Neural progenitor cell (in vitro differentiated cells): ENCODE measurements around the gene MYL2. TPM values are rescaled to one million over a fixed set of nuclear protein-coding genes. Genes with fewer than 3 reads are reported as not detected.

Source experiments
- DNase-seq: peaks from one replicate; pipeline ENCODE4 v3.0.0-alpha.2; 2016; ENCODE audit warnings: low spot score
- H2AFZ ChIP-seq: fragments of 200-600 bp; sonication (generic); replicated peaks from 2 replicates; pipeline ENCODE4 v1.6.1; 2016; ENCODE audit warnings: antibody characterized with exemption
- H3F3A ChIP-seq: fragments of 200-600 bp; sonication (generic); 2 replicates; pipeline ENCODE4 v1.6.1; 2016; ENCODE audit warnings: antibody characterized with exemption, low read depth
- H3K27ac ChIP-seq: fragments of 200-600 bp; sonication (generic); 2 replicates; pipeline ENCODE4 v1.5.1; 2016; ENCODE audit warnings: mild to moderate bottlenecking
- H3K27me3 ChIP-seq: fragments of 200-600 bp; sonication (generic); 2 replicates; pipeline ENCODE4 v1.6.1; 2016; ENCODE audit warnings: mild to moderate bottlenecking, moderate library complexity
- H3K36me3 ChIP-seq: fragments of 200-600 bp; sonication (generic); 2 replicates; pipeline ENCODE4 v1.5.1; 2016
- H3K4me1 ChIP-seq: fragments of 200-600 bp; sonication (generic); 2 replicates; pipeline ENCODE4 v1.6.1; 2016; ENCODE audit warnings: mixed run types
- H3K4me2 ChIP-seq: fragments of 200-600 bp; sonication (generic); 2 replicates; pipeline ENCODE4 v1.6.1; 2016
- H3K4me3 ChIP-seq: fragments of 200-600 bp; sonication (generic); 2 replicates; pipeline ENCODE4 v1.5.1; 2016
- H3K79me2 ChIP-seq: fragments of 200-600 bp; sonication (generic); 2 replicates; pipeline ENCODE4 v1.6.1; 2016; ENCODE audit warnings: low read depth
- H3K9ac ChIP-seq: fragments of 200-600 bp; sonication (generic); 2 replicates; pipeline ENCODE4 v1.6.1; 2016
- H3K9me3 ChIP-seq: fragments of 200-600 bp; sonication (generic); 2 replicates; pipeline ENCODE4 v1.5.1; 2016; ENCODE audit warnings: low read depth
- H4K20me1 ChIP-seq: fragments of 200-600 bp; sonication (generic); 2 replicates; pipeline ENCODE4 v1.6.1; 2016; ENCODE audit warnings: low read depth
- H3K27ac Mint-ChIP-seq: 3 replicates; pipeline ENCODE4 v1.8.0; 2021; ENCODE audit warnings: mixed read lengths
- H3K27me3 Mint-ChIP-seq: 2 replicates; pipeline ENCODE4 v1.8.0; 2022; ENCODE audit warnings: low read depth, mild to moderate bottlenecking, inconsistent platforms, moderate library complexity, mixed read lengths; ENCODE audit not compliant: insufficient read depth
- H3K36me3 Mint-ChIP-seq: 3 replicates; pipeline ENCODE4 v1.8.0; 2021; ENCODE audit warnings: mixed read lengths
- H3K4me1 Mint-ChIP-seq: 3 replicates; pipeline ENCODE4 v1.8.0; 2021; ENCODE audit warnings: mixed read lengths
- H3K4me3 Mint-ChIP-seq: 3 replicates; pipeline ENCODE4 v1.8.0; 2021; ENCODE audit warnings: mild to moderate bottlenecking, moderate library complexity, mixed read lengths
- H3K9me3 Mint-ChIP-seq: 3 replicates; pipeline ENCODE4 v1.8.0; 2020; ENCODE audit warnings: mixed read lengths
- EZH2 ChIP-seq: fragments of 200-600 bp; sonication (generic); IDR thresholded peaks from 2 replicates; pipeline ENCODE4 v1.6.1; 2017; ENCODE audit warnings: antibody characterized with exemption, mild to moderate bottlenecking, moderate library complexity
- EZH2phosphoT487 ChIP-seq: fragments of 200-600 bp; sonication (generic); IDR thresholded peaks from 2 replicates; pipeline ENCODE4 v1.6.1; 2017; ENCODE audit warnings: antibody characterized with exemption
- total RNA-seq: library from RNA; depleted of rRNA; stranded (reverse); fragments of >200 nt; gene quantifications from 2 replicates; pipeline ENCODE4 v1.2.3, GENCODE V29; 2015; ENCODE audit warnings: low replicate concordance
- TF ChIP-seq, protein P1 (sequence below): fragments of 200-600 bp; sonication (generic); IDR thresholded peaks from 2 replicates; pipeline ENCODE4 v1.5.1; 2017; ENCODE audit warnings: antibody characterized with exemption, mild to moderate bottlenecking

Gene MYL2
- total RNA-seq, 1 donor from 2014 or later = not detected

DNA sequence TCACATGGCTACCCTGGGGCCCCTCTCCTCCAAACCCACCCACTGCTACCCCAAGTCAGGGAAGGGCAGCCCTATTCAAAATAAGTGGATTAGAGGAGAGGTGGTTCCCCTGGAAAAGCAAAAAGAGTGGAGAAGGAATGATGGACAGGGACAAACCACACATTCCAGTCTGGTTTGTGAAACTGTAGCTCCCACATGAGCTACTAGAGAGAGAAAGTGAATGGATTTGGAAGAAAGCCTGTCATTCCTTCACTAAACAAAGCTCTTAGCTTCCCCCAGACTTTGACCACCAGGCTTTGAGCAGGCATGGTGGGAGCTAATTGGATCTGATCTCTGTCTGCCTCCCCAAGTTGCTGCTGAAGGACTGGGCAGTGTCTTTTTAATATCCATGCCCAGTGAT, 45.6 kb downstream of the MYL2 start:
- no peaks in the 10 kb centered on the region for H3K36me3 Mint-ChIP-seq
- Histone ChIP-seq H3F3A (peaks cover 6% of the 10 kb centered on the region), H3K27me3 (no peaks in the 10 kb centered on the region), H3K36me3 (no peaks in the 10 kb centered on the region), H2AFZ (no peak overlapping the region), H3K4me2 (no peak overlapping the region), H3K27ac (no peak overlapping the region), H4K20me1 (no peaks in the 10 kb centered on the region), H3K4me1 (peaks cover 4% of the 10 kb centered on the region), H3K9ac (no peak overlapping the region), H3K79me2 (no peaks in the 10 kb centered on the region), H3K4me3 (no peak overlapping the region), H3K9me3 (no peaks in the 10 kb centered on the region)
- H3K27ac Mint-ChIP-seq = no peak overlapping the region
- H3K4me3 Mint-ChIP-seq = no peak overlapping the region
- no peaks in the 10 kb centered on the region for H3K27me3 Mint-ChIP-seq
- TF ChIP-seq, protein P1, sequence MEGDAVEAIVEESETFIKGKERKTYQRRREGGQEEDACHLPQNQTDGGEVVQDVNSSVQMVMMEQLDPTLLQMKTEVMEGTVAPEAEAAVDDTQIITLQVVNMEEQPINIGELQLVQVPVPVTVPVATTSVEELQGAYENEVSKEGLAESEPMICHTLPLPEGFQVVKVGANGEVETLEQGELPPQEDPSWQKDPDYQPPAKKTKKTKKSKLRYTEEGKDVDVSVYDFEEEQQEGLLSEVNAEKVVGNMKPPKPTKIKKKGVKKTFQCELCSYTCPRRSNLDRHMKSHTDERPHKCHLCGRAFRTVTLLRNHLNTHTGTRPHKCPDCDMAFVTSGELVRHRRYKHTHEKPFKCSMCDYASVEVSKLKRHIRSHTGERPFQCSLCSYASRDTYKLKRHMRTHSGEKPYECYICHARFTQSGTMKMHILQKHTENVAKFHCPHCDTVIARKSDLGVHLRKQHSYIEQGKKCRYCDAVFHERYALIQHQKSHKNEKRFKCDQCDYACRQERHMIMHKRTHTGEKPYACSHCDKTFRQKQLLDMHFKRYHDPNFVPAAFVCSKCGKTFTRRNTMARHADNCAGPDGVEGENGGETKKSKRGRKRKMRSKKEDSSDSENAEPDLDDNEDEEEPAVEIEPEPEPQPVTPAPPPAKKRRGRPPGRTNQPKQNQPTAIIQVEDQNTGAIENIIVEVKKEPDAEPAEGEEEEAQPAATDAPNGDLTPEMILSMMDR = no peak
- TF ChIP-seq EZH2 (no peak), EZH2phosphoT487 (no peak)
- H3K9me3 Mint-ChIP-seq = peaks cover 13% of the 10 kb centered on the region
- peaks cover 2% of the 10 kb centered on the region for H3K4me1 Mint-ChIP-seq
- no peak for DNase-seq

DNA sequence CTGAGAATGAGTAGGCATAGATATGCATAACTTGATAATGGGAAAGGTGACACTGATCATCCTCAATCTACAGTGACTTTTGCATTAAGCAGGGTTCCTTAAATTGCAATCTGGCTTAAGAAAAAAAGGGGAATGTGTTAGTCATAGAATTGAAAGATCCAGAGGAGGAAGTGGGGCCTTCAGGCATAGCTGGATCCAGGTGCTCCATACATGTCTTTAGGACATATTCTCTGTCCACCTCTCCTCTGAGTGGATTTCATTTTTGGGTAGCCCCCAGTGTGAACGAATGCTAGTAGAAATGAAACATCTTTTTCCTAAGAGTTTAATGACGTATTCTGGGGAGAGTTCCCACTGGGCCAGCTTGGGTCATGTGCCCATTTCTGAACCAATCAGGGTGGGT, 46.0 kb downstream of the MYL2 start:
- Histone ChIP-seq H3K36me3 (no peaks in the 10 kb centered on the region), H3K27ac (no peak overlapping the region), H3K4me1 (peaks cover 4% of the 10 kb centered on the region), H3K9me3 (no peaks in the 10 kb centered on the region), H4K20me1 (no peaks in the 10 kb centered on the region), H3F3A (peaks cover 6% of the 10 kb centered on the region), H3K9ac (no peak overlapping the region), H3K79me2 (no peaks in the 10 kb centered on the region), H3K4me3 (no peak overlapping the region), H3K4me2 (no peak overlapping the region), H2AFZ (no peak overlapping the region), H3K27me3 (no peaks in the 10 kb centered on the region)
- H3K27me3 Mint-ChIP-seq = no peaks in the 10 kb centered on the region
- TF ChIP-seq, protein P1 = no peak
- no peak for TF ChIP-seq EZH2
- no peak overlapping the region for H3K4me3 Mint-ChIP-seq
- H3K9me3 Mint-ChIP-seq = peaks cover 16% of the 10 kb centered on the region
- H3K4me1 Mint-ChIP-seq = peaks cover 2% of the 10 kb centered on the region
- no peaks in the 10 kb centered on the region for H3K36me3 Mint-ChIP-seq
- no peak for DNase-seq
- no peak overlapping the region for H3K27ac Mint-ChIP-seq

DNA sequence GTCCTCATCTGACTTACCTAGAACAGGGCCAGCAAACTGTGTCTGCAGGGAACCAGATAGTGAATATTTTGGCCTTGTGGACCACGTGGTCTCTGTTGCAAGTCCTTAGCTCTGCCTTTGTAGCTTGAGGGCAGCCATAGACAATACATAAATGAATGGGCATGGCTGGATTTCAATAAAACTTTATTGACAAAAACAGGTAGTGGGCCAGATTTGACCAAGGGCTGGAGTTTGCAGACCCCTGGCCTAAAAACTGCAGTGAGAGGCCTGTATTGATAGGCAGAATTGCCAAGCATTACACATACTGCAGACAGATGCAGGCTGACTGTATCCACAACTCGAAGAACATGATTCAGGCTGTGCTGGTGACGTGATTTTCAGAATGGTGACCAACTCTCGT, 48.3 kb downstream of the MYL2 start:
- Histone ChIP-seq H3K79me2 (no peaks in the 10 kb centered on the region), H3K9me3 (no peaks in the 10 kb centered on the region)

More for the DNA sequence above, 48.3 kb downstream of the MYL2 start:
- Histone ChIP-seq H3K4me3 (no peak overlapping the region), H2AFZ (no peak overlapping the region), H3K4me1 (peaks cover 4% of the 10 kb centered on the region), H3K36me3 (no peaks in the 10 kb centered on the region), H3K9ac (no peak overlapping the region), H4K20me1 (no peaks in the 10 kb centered on the region), H3F3A (peaks cover 6% of the 10 kb centered on the region), H3K27ac (no peak overlapping the region), H3K4me2 (no peak overlapping the region), H3K27me3 (no peaks in the 10 kb centered on the region)
- Mint-ChIP-seq H3K9me3 (peaks cover 22% of the 10 kb centered on the region), H3K4me1 (peaks cover 2% of the 10 kb centered on the region), H3K4me3 (no peak overlapping the region), H3K27me3 (peaks cover 2% of the 10 kb centered on the region), H3K27ac (peak overlapping the region; percentile 46), H3K36me3 (peaks cover 1% of the 10 kb centered on the region)
- DNase-seq = no peak
- TF ChIP-seq EZH2phosphoT487 (no peak), EZH2 (no peak)
- TF ChIP-seq, protein P1 = no peak
